ENCODE results near the gene PLK3. TPM values are rescaled to one million over a fixed set of nuclear protein-coding genes. Genes with fewer than 3 reads are reported as not detected.

PLK3 gene
- total RNA-seq, 1 experiment from 2014 or later = 11.8 TPM

GRCh38 chr1:44805311-44806024 is 5.3 kb downstream of the PLK3 start:
- H3K27ac ChIP-seq (ENCODE audit: low read length) = no peak overlapping the region
- H3K4me3 ChIP-seq (ENCODE audit: low read length) = no peak overlapping the region
- no peaks in the 10 kb centered on the region; the same call in 1 of the 2 replicates for H4K20me1 ChIP-seq (ENCODE audit: insufficient read depth, low read depth, low read length)
- H3K36me3 ChIP-seq (ENCODE audit: insufficient read depth, low read length) = peaks cover 7% of the 10 kb centered on the region; the same call in 1 of the 2 replicates
- H2AFZ ChIP-seq (ENCODE audit: low read length) = no peak overlapping the region
- H3K79me2 ChIP-seq (ENCODE audit: low read length) = peaks cover 12% of the 10 kb centered on the region
- H3K27me3 ChIP-seq (ENCODE audit: low read length) = no peaks in the 10 kb centered on the region
- H3K9ac ChIP-seq (ENCODE audit: low read length) = no peak overlapping the region
- no peaks in the 10 kb centered on the region for H3K9me3 ChIP-seq (ENCODE audit: low read length)
- H3K9me2 ChIP-seq (replicated peaks; ENCODE audit: insufficient read depth, low read length) = no peaks in the 10 kb centered on the region
- H3K4me2 ChIP-seq (ENCODE audit: low read depth, low read length, poor library complexity, severe bottlenecking) = no peak overlapping the region
- H3K4me1 ChIP-seq (ENCODE audit: low read length) = peaks cover 46% of the 10 kb centered on the region
- DNase-seq = no peak

GRCh38 chr1:44806025-44806703 is 6.0 kb downstream of the PLK3 start:
- Histone ChIP-seq H3K79me2 (ENCODE audit: low read length) (peaks cover 7% of the 10 kb centered on the region), H2AFZ (ENCODE audit: low read length) (no peak overlapping the region), H3K9ac (ENCODE audit: low read length) (no peak overlapping the region), H3K4me2 (ENCODE audit: low read depth, low read length, poor library complexity, severe bottlenecking) (no peak overlapping the region), H3K9me2 (replicated peaks; ENCODE audit: insufficient read depth, low read length) (no peaks in the 10 kb centered on the region), H4K20me1 (ENCODE audit: insufficient read depth, low read depth, low read length) (no peaks in the 10 kb centered on the region; the same call in 1 of the 2 replicates), H3K9me3 (ENCODE audit: low read length) (no peaks in the 10 kb centered on the region), H3K27ac (ENCODE audit: low read length) (no peak overlapping the region), H3K36me3 (ENCODE audit: insufficient read depth, low read length) (peaks cover 7% of the 10 kb centered on the region; the same call in 1 of the 2 replicates), H3K4me3 (ENCODE audit: low read length) (no peak overlapping the region), H3K4me1 (ENCODE audit: low read length) (peaks cover 43% of the 10 kb centered on the region), H3K27me3 (ENCODE audit: low read length) (no peaks in the 10 kb centered on the region)
- DNase-seq = no peak

GRCh38 chr1:44806704-44807363 is 6.7 kb downstream of the PLK3 start, which contains the start of gene DYNLT4:
TSS of gene DYNLT4 (minus strand) at chr1:44807351. CDS start at chr1:44806668, 683 bp downstream.
- no peaks in the 10 kb centered on the region; the same call in 1 of the 2 replicates for H4K20me1 ChIP-seq (ENCODE audit: insufficient read depth, low read depth, low read length)
- peaks cover 37% of the 10 kb centered on the region for H3K4me1 ChIP-seq (ENCODE audit: low read length)
- H3K36me3 ChIP-seq (ENCODE audit: insufficient read depth, low read length) = peaks cover 7% of the 10 kb centered on the region; the same call in 1 of the 2 replicates
- H3K9me2 ChIP-seq (replicated peaks; ENCODE audit: insufficient read depth, low read length) = no peaks in the 10 kb centered on the region
- no peak for DNase-seq
- no peaks in the 10 kb centered on the region for H3K27me3 ChIP-seq (ENCODE audit: low read length)
- H3K9me3 ChIP-seq (ENCODE audit: low read length) = no peaks in the 10 kb centered on the region
- peak within 1 kb of the TSS; percentile 22 for H3K9ac ChIP-seq (ENCODE audit: low read length)
- H3K27ac ChIP-seq (ENCODE audit: low read length) = peak within 1 kb of the TSS; percentile 17; the same call in 1 of the 2 replicates
- no peak within 1 kb of the TSS for H2AFZ ChIP-seq (ENCODE audit: low read length)
- peaks cover 5% of the 10 kb centered on the region for H3K79me2 ChIP-seq (ENCODE audit: low read length)
- peak within 1 kb of the TSS; percentile 19 for H3K4me2 ChIP-seq (ENCODE audit: low read depth, low read length, poor library complexity, severe bottlenecking)
- H3K4me3 ChIP-seq (ENCODE audit: low read length) = no peak within 1 kb of the TSS

- H4K20me1 ChIP-seq (ENCODE audit: insufficient read depth, low read depth, low read length) = no peaks in the 10 kb centered on the region
- H3K27me3 ChIP-seq (ENCODE audit: low read length) = no peaks in the 10 kb centered on the region
- H2AFZ ChIP-seq (ENCODE audit: low read length) = no peak overlapping the region
- peak overlapping the region; percentile 19 for H3K4me2 ChIP-seq (ENCODE audit: low read depth, low read length, poor library complexity, severe bottlenecking)
- H3K9ac ChIP-seq (ENCODE audit: low read length) = peak overlapping the region; percentile 22
- DNase-seq = peak; percentile 71
- H3K27ac ChIP-seq (ENCODE audit: low read length) = peak overlapping the region; percentile 17; the same call in 1 of the 2 replicates
- no peaks in the 10 kb centered on the region for H3K9me2 ChIP-seq (replicated peaks; ENCODE audit: insufficient read depth, low read length)
- no peaks in the 10 kb centered on the region for H3K9me3 ChIP-seq (ENCODE audit: low read length)
- peaks cover 32% of the 10 kb centered on the region for H3K4me1 ChIP-seq (ENCODE audit: low read length)
- no peaks in the 10 kb centered on the region for H3K79me2 ChIP-seq (ENCODE audit: low read length)
- H3K36me3 ChIP-seq (ENCODE audit: insufficient read depth, low read length) = peaks cover 7% of the 10 kb centered on the region; the same call in 1 of the 2 replicates
- H3K4me3 ChIP-seq (ENCODE audit: low read length) = no peak overlapping the region
Observed at GRCh38 chr1:44807364-44808062, 7.3 kb downstream of the PLK3 start.

GRCh38 chr1:44808063-44808937 is 8.1 kb downstream of the PLK3 start, which contains the start of gene BTBD19:
TSS of gene BTBD19 (plus strand) at chr1:44808523. CDS start at chr1:44808821, 298 bp downstream.
- Histone ChIP-seq H3K36me3 (ENCODE audit: insufficient read depth, low read length) (peaks cover 4% of the 10 kb centered on the region; the same call in 1 of the 2 replicates), H3K4me1 (ENCODE audit: low read length) (peaks cover 32% of the 10 kb centered on the region), H3K9me3 (ENCODE audit: low read length) (no peaks in the 10 kb centered on the region), H3K27me3 (ENCODE audit: low read length) (no peaks in the 10 kb centered on the region), H3K4me3 (ENCODE audit: low read length) (no peak within 1 kb of the TSS), H3K9me2 (replicated peaks; ENCODE audit: insufficient read depth, low read length) (no peaks in the 10 kb centered on the region), H3K9ac (ENCODE audit: low read length) (peak within 1 kb of the TSS; percentile 23), H2AFZ (ENCODE audit: low read length) (no peak within 1 kb of the TSS), H3K79me2 (ENCODE audit: low read length) (no peaks in the 10 kb centered on the region), H3K27ac (ENCODE audit: low read length) (peak within 1 kb of the TSS; percentile 55), H4K20me1 (ENCODE audit: insufficient read depth, low read depth, low read length) (no peaks in the 10 kb centered on the region), H3K4me2 (ENCODE audit: low read depth, low read length, poor library complexity, severe bottlenecking) (peak within 1 kb of the TSS; percentile 19)
- DNase-seq = no peak

GRCh38 chr1:44808938-44809917 is 9.1 kb downstream of the PLK3 start:
- Histone ChIP-seq H3K36me3 (ENCODE audit: insufficient read depth, low read length) (peaks cover 3% of the 10 kb centered on the region; the same call in 1 of the 2 replicates), H3K4me1 (ENCODE audit: low read length) (peaks cover 32% of the 10 kb centered on the region), H3K79me2 (ENCODE audit: low read length) (no peaks in the 10 kb centered on the region), H3K27ac (ENCODE audit: low read length) (peak overlapping the region; percentile 55), H3K9me2 (replicated peaks; ENCODE audit: insufficient read depth, low read length) (no peaks in the 10 kb centered on the region), H4K20me1 (ENCODE audit: insufficient read depth, low read depth, low read length) (no peaks in the 10 kb centered on the region), H3K9me3 (ENCODE audit: low read length) (no peaks in the 10 kb centered on the region), H3K4me2 (ENCODE audit: low read depth, low read length, poor library complexity, severe bottlenecking) (no peak overlapping the region), H3K9ac (ENCODE audit: low read length) (peak overlapping the region; percentile 23), H3K4me3 (ENCODE audit: low read length) (no peak overlapping the region), H3K27me3 (ENCODE audit: low read length) (no peaks in the 10 kb centered on the region), H2AFZ (ENCODE audit: low read length) (no peak overlapping the region)
- peak; percentile 62 for DNase-seq

Data from Karpas-422 (cell line).